Vagina (tissue), 2 donors: ENCODE data around the gene PHF24. TPM values are rescaled to one million over a fixed set of nuclear protein-coding genes. Genes with fewer than 3 reads are reported as not detected.

ENCODE experiments used
- DNase-seq, 2 donors: peaks; one replicate each; pipeline ENCODE4 v3.0.0-alpha.2; 2017; ENCODE audit errors: extremely low spot score in 2 of 2
- H3K27ac ChIP-seq: fragments of 200-600 bp; sonication (generic); one replicate; pipeline ENCODE4 v1.5.1; 2019
- H3K27me3 ChIP-seq: fragments of 200-600 bp; sonication (generic); one replicate; pipeline ENCODE4 v1.5.1; 2019
- H3K36me3 ChIP-seq, 2 donors: fragments of 200-600 bp; sonication (generic); one replicate each; pipeline ENCODE4 v1.5.1; 2017 to 2019
- H3K4me1 ChIP-seq: fragments of 200-600 bp; sonication (generic); one replicate; pipeline ENCODE4 v1.5.1; 2019
- H3K4me3 ChIP-seq, 2 donors: fragments of 200-600 bp; sonication (generic); 1 replicate in 1 of 2; 2 replicates in 1 of 2; pipeline ENCODE4 v1.5.1; 2016 to 2019
- H3K9me3 ChIP-seq: fragments of 200-600 bp; sonication (generic); one replicate; pipeline ENCODE4 v1.5.1; 2019
- POLR2A ChIP-seq, 2 donors: fragments of 450-650 bp; IDR thresholded peaks; one replicate each; pipeline ENCODE4 v1.6.1; 2017; ENCODE audit warnings: antibody characterized with exemption in 2 of 2, mild to moderate bottlenecking in 2 of 2, moderate library complexity in 2 of 2
- POLR2AphosphoS5 ChIP-seq, 2 donors: sonication (generic); formaldehyde crosslinking; IDR thresholded peaks; one replicate each; pipeline ENCODE4 v1.9.0; 2017; ENCODE audit warnings: antibody characterized with exemption in 2 of 2, mild to moderate bottlenecking in 2 of 2, low read depth in 1 of 2; ENCODE audit not compliant: insufficient read depth in 1 of 2
- intact Hi-C: fragments of 100-400 bp; cut with DNase I; formaldehyde crosslinking; loops from one replicate; pipeline ENCODE4 v1.15.1; 2023
- total RNA-seq: library from RNA; depleted of rRNA; stranded (reverse); fragments of >200 nt; gene quantifications from one replicate; pipeline ENCODE4 v1.2.3, GENCODE V29; 2016
- TF ChIP-seq, protein P1 (sequence below), 3 experiments: fragments of 450-650 bp in 2 of 3; fragments of 200-600 bp in 1 of 3; sonication (generic) in 1 of 3; IDR thresholded peaks; one replicate each; pipeline ENCODE4 v1.5.1; 2017 to 2019; ENCODE audit warnings: antibody characterized with exemption in 3 of 3, mild to moderate bottlenecking in 2 of 3, moderate library complexity in 2 of 3

The PHF24 gene
- total RNA-seq, 1 donor from 2014 or later = 0.25 TPM

DNA sequence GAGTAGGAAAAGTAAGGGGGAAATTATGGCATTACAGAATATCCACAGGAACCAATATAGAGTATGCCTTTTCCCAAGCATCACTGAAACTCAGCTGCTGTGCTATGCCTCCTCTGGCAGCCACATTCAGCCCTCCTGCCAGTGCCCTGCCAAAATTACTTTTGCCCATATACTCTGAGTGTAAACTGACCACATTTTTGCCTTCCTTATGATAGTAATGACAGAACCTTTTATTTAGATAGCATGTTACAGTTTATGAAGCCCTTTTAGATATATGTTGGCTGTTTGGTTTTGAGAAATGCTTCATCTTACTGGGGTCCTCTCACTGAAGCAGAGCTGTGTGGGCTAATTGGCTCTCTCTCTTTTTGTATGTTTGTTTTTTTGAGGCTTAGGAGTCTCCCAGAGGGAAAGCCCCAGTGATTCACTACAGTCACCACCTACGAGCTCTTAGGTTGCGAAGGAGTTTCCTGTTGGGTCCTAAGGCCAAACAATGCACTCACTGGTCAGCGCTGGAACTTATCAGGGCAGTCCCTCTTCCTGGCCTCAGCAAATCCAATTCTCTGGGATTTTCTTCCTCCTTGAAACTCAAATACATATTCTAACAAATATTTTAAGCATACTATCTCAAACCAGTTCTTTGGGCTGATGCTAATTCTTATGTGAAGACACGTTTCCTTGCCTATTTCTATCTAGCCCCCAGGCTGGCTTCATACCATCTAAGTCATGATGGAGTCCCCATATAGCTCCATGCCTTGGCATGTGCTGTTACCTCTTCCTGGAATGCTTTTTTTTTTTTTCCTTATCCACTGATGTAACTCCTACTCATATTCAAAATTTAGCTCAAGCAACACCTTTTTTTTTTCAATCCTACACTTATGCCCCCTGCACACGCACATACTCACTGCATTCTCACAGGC is 3.7 kb downstream of the PHF24 start:
- Histone ChIP-seq H3K36me3 (no peaks in the 10 kb centered on the region), H3K9me3 (no peaks in the 10 kb centered on the region), H3K27me3 (no peaks in the 10 kb centered on the region), H3K27ac (no peak overlapping the region), H3K4me3 (no peak overlapping the region), H3K4me1 (peaks cover 14% of the 10 kb centered on the region)
- no peak for DNase-seq
- intact Hi-C loops = no loop called here
- TF ChIP-seq, protein P1, sequence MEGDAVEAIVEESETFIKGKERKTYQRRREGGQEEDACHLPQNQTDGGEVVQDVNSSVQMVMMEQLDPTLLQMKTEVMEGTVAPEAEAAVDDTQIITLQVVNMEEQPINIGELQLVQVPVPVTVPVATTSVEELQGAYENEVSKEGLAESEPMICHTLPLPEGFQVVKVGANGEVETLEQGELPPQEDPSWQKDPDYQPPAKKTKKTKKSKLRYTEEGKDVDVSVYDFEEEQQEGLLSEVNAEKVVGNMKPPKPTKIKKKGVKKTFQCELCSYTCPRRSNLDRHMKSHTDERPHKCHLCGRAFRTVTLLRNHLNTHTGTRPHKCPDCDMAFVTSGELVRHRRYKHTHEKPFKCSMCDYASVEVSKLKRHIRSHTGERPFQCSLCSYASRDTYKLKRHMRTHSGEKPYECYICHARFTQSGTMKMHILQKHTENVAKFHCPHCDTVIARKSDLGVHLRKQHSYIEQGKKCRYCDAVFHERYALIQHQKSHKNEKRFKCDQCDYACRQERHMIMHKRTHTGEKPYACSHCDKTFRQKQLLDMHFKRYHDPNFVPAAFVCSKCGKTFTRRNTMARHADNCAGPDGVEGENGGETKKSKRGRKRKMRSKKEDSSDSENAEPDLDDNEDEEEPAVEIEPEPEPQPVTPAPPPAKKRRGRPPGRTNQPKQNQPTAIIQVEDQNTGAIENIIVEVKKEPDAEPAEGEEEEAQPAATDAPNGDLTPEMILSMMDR (IDR thresholded peaks at IDR 0.05) = no peak
- TF ChIP-seq POLR2A (IDR thresholded peaks at IDR 0.05) = no peak
- no peak for TF ChIP-seq POLR2AphosphoS5 (IDR thresholded peaks at IDR 0.05; ENCODE audit: insufficient read depth in 1 of 2, low read depth in 1 of 2)

DNA sequence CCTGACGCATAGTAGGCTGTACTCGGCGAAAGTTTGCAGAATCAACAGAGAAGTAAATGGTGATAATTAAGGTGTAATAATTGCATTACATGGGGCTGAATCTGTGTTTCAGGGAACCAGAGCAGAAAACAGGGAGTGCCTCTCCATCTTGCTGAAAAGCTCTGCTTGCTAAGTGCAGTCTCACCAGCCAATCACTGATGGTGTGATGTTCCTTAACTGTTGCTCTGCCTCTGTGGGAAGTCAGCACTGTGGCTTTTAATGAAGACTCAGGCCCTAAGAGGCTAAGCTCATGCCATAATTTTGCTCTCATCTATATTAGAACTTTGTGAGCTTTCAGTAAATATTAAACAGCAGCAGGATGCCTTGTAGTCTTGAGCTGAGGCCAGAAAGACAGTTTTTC is 4.5 kb downstream of the PHF24 start:
- DNase-seq = no peak

DNA sequence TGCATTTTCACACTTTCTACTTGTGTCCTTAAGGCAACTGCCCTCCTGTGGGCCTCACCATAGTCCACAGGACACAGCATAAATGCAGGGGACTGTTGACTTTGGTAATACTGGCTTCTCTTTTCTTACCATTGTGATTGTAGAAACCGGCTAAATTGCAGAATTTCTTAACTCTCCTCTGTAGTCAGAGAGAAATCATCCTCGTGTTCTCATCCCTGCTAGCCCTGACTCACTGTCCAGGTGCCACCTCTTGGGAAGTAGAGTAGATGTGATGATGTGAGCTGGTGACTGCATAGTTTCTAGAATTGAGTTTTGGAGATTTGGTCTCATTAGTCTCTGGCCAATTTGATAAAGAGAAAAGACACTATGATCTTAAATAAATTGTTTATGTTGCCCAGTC is 5.5 kb downstream of the PHF24 start:
- intact Hi-C loops = no loop called here
- H3K4me1 ChIP-seq = peaks cover 4% of the 10 kb centered on the region
- no peaks in the 10 kb centered on the region for H3K27me3 ChIP-seq
- no peaks in the 10 kb centered on the region for H3K36me3 ChIP-seq
- H3K27ac ChIP-seq = no peak overlapping the region
- no peaks in the 10 kb centered on the region for H3K9me3 ChIP-seq
- DNase-seq = no peak
- TF ChIP-seq, protein P1 (IDR thresholded peaks at IDR 0.05) = no peak
- TF ChIP-seq POLR2A (IDR thresholded peaks at IDR 0.05) (no peak), POLR2AphosphoS5 (IDR thresholded peaks at IDR 0.05; ENCODE audit: insufficient read depth in 1 of 2, low read depth in 1 of 2) (no peak)
- H3K4me3 ChIP-seq = no peak overlapping the region

More for the DNA sequence above, 4.5 kb downstream of the PHF24 start:
- H3K4me3 ChIP-seq = no peak overlapping the region
- H3K36me3 ChIP-seq = no peaks in the 10 kb centered on the region
- no peaks in the 10 kb centered on the region for H3K9me3 ChIP-seq
- H3K27me3 ChIP-seq = no peaks in the 10 kb centered on the region
- TF ChIP-seq POLR2A (IDR thresholded peaks at IDR 0.05) = no peak
- TF ChIP-seq POLR2AphosphoS5 (IDR thresholded peaks at IDR 0.05; ENCODE audit: insufficient read depth in 1 of 2, low read depth in 1 of 2) = no peak
- TF ChIP-seq, protein P1 (IDR thresholded peaks at IDR 0.05) = no peak
- intact Hi-C loops = no loop called here
- H3K4me1 ChIP-seq = peaks cover 10% of the 10 kb centered on the region
- H3K27ac ChIP-seq = no peak overlapping the region

DNA sequence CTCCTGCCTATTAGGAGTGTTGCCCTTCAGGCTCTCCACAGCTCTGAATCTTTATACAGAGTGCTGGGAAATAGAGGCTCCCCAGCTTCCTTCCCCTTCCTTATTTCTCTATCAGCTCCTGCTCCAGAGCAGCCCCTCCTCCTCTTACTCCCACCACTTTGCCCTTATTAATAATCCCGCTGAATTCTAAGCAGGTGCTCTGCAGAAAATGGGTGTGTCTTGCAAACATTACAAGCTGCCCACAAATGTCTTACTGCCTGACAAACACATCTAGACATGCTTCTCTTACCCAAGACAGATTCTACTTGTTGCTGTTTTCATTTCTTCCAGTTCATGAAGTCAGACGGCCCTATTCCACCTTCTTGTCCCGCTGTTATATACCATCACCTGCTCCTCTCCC is 6.4 kb downstream of the PHF24 start:
- TF ChIP-seq POLR2AphosphoS5 (IDR thresholded peaks at IDR 0.05; ENCODE audit: insufficient read depth in 1 of 2, low read depth in 1 of 2) = no peak
- TF ChIP-seq, protein P1 (IDR thresholded peaks at IDR 0.05) = no peak
- TF ChIP-seq POLR2A (IDR thresholded peaks at IDR 0.05) = no peak
- no peak for DNase-seq
- H3K9me3 ChIP-seq = no peaks in the 10 kb centered on the region
- no peaks in the 10 kb centered on the region for H3K27me3 ChIP-seq
- no peak overlapping the region for H3K27ac ChIP-seq
- no peaks in the 10 kb centered on the region for H3K36me3 ChIP-seq
- intact Hi-C loops = no loop called here
- no peak overlapping the region for H3K4me3 ChIP-seq
- no peaks in the 10 kb centered on the region for H3K4me1 ChIP-seq
